H9 (cell line): ENCODE data around the gene AKIP1. TPM values are rescaled to one million over a fixed set of nuclear protein-coding genes. Genes with fewer than 3 reads are reported as not detected.

ENCODE experiments used
- DNase-seq: peaks from one replicate; pipeline ENCODE4 v3.0.0-alpha.2; 2017
- H2AFZ ChIP-seq: one replicate; pipeline ENCODE4 v1.6.1; 2013; ENCODE audit warnings: mild to moderate bottlenecking, low read length, control low read depth, moderate library complexity
- H2AK5ac ChIP-seq: 2 replicates; pipeline ENCODE4 v1.6.1; 2013; ENCODE audit warnings: low read length, control low read depth, mixed read lengths; ENCODE audit not compliant: insufficient read length
- H2BK120ac ChIP-seq: one replicate; pipeline ENCODE4 v1.6.1; 2013; ENCODE audit warnings: low read depth, mild to moderate bottlenecking, low read length, control low read depth, inconsistent platforms; ENCODE audit not compliant: poor library complexity, severe bottlenecking
- H2BK12ac ChIP-seq: 2 replicates; pipeline ENCODE4 v1.6.1; 2013; ENCODE audit warnings: low read length, control low read depth, mixed read lengths, low read depth; ENCODE audit not compliant: insufficient read length
- H2BK15ac ChIP-seq: 2 replicates; pipeline ENCODE4 v1.6.1; 2013; ENCODE audit warnings: low read depth, low read length, control low read depth
- H2BK20ac ChIP-seq: one replicate; pipeline ENCODE4 v1.6.1; 2013; ENCODE audit warnings: low read depth, mild to moderate bottlenecking, low read length, control low read depth, inconsistent platforms; ENCODE audit not compliant: poor library complexity, severe bottlenecking
- H2BK5ac ChIP-seq: 2 replicates; pipeline ENCODE4 v1.6.1; 2013; ENCODE audit warnings: low read length, control low read depth, mixed read lengths; ENCODE audit not compliant: insufficient read length
- H3K14ac ChIP-seq: 2 replicates; pipeline ENCODE4 v1.6.1; 2013; ENCODE audit warnings: low read length, control low read depth; ENCODE audit not compliant: insufficient read depth
- H3K18ac ChIP-seq: 2 replicates; pipeline ENCODE4 v1.6.1; 2013; ENCODE audit warnings: low read depth, mild to moderate bottlenecking, mixed read lengths, low read length, control low read depth; ENCODE audit not compliant: insufficient read length
- H3K23ac ChIP-seq: 2 replicates; pipeline ENCODE4 v1.6.1; 2013; ENCODE audit warnings: low read length, control low read depth, mixed read lengths, low read depth; ENCODE audit not compliant: insufficient read length
- H3K23me2 ChIP-seq: 2 replicates; pipeline ENCODE4 v1.6.1; 2013; ENCODE audit warnings: low read depth, mild to moderate bottlenecking, mixed read lengths, low read length, control low read depth; ENCODE audit not compliant: insufficient read length, poor library complexity, severe bottlenecking
- H3K27ac ChIP-seq: 2 replicates; pipeline ENCODE4 v1.5.1; 2013; ENCODE audit warnings: low read length, control low read depth, mixed read lengths, low read depth; ENCODE audit not compliant: insufficient read length
- H3K27me3 ChIP-seq: 2 replicates; pipeline ENCODE4 v1.6.1; 2013; ENCODE audit warnings: low read length, control low read depth, inconsistent platforms; ENCODE audit not compliant: insufficient read depth
- H3K4ac ChIP-seq: 2 replicates; pipeline ENCODE4 v1.6.1; 2013; ENCODE audit warnings: low read depth, mild to moderate bottlenecking, control low read depth, inconsistent platforms, low read length, moderate library complexity
- H3K4me1 ChIP-seq: 2 replicates; pipeline ENCODE4 v1.6.1; 2013; ENCODE audit warnings: low read length, control low read depth, inconsistent platforms; ENCODE audit not compliant: insufficient read depth
- H3K4me2 ChIP-seq: 2 replicates; pipeline ENCODE4 v1.6.1; 2013; ENCODE audit warnings: low read length, control low read depth, mixed read lengths; ENCODE audit not compliant: insufficient read length, insufficient read depth
- H3K56ac ChIP-seq: 2 replicates; pipeline ENCODE4 v1.6.1; 2013; ENCODE audit warnings: low read depth, mild to moderate bottlenecking, mixed read lengths, low read length, control low read depth; ENCODE audit not compliant: insufficient read length
- H3K79me1 ChIP-seq: 2 replicates; pipeline ENCODE4 v1.6.1; 2013; ENCODE audit warnings: low read depth, mild to moderate bottlenecking, moderate library complexity, low read length, control low read depth, inconsistent platforms; ENCODE audit not compliant: insufficient read depth, poor library complexity, severe bottlenecking
- H3K79me2 ChIP-seq: 2 replicates; pipeline ENCODE4 v1.6.1; 2013; ENCODE audit warnings: low read length, control low read depth, inconsistent platforms; ENCODE audit not compliant: insufficient read depth
- H3K9ac ChIP-seq: 2 replicates; pipeline ENCODE4 v1.6.1; 2013; ENCODE audit warnings: low read length, control low read depth, mixed read lengths; ENCODE audit not compliant: insufficient read length; ENCODE audit errors: extremely low read depth
- H3K9me3 ChIP-seq: one replicate; pipeline ENCODE4 v1.6.1; 2013; ENCODE audit warnings: low read depth, low read length, inconsistent platforms; ENCODE audit not compliant: control insufficient read depth
- H3T11ph ChIP-seq: one replicate; pipeline ENCODE4 v1.6.1; 2013; ENCODE audit warnings: mild to moderate bottlenecking, low read length, control low read depth, inconsistent platforms
- H4K20me1 ChIP-seq: one replicate; pipeline ENCODE4 v1.6.1; 2013; ENCODE audit not compliant: control insufficient read depth, insufficient read length, insufficient read depth
- H4K5ac ChIP-seq: 2 replicates; pipeline ENCODE4 v1.6.1; 2013; ENCODE audit warnings: low read depth, mild to moderate bottlenecking, mixed read lengths, low read length, control low read depth; ENCODE audit not compliant: insufficient read length
- H4K8ac ChIP-seq: replicated peaks from 2 replicates; pipeline ENCODE4 v1.6.1; 2013; ENCODE audit warnings: low read length, control low read depth, mixed read lengths, low read depth; ENCODE audit not compliant: insufficient read length
- H4K91ac ChIP-seq: 2 replicates; pipeline ENCODE4 v1.6.1; 2013; ENCODE audit warnings: low read depth, mild to moderate bottlenecking, moderate library complexity, mixed read lengths, low read length, control low read depth; ENCODE audit not compliant: insufficient read length
- H3K27ac Mint-ChIP-seq, 3 experiments: 2 replicates in 2 of 3; 3 replicates in 1 of 3; pipeline ENCODE4 v1.8.0; 2020 to 2021; ENCODE audit warnings: mixed read lengths in 3 of 3, mild to moderate bottlenecking in 1 of 3, moderate library complexity in 1 of 3
- H3K27me3 Mint-ChIP-seq: 2 replicates; pipeline ENCODE4 v1.8.0; 2021; ENCODE audit warnings: low read depth, mild to moderate bottlenecking, moderate library complexity, mixed read lengths
- H3K36me3 Mint-ChIP-seq, 3 experiments: 2 replicates in 2 of 3; 3 replicates in 1 of 3; pipeline ENCODE4 v1.8.0; 2020 to 2021; ENCODE audit warnings: low read depth in 3 of 3, mixed read lengths in 3 of 3; ENCODE audit not compliant: insufficient read depth in 1 of 3
- H3K4me1 Mint-ChIP-seq, 2 experiments: 2 replicates each; pipeline ENCODE4 v1.8.0; 2020; ENCODE audit warnings: mixed read lengths in 2 of 2
- H3K4me3 Mint-ChIP-seq, 2 experiments: 2 replicates in 1 of 2; 3 replicates in 1 of 2; pipeline ENCODE4 v1.8.0; 2020 to 2021; ENCODE audit warnings: mild to moderate bottlenecking in 2 of 2, mixed read lengths in 2 of 2, moderate library complexity in 1 of 2
- H3K9me3 Mint-ChIP-seq, 2 experiments: 2 replicates in 1 of 2; 3 replicates in 1 of 2; pipeline ENCODE4 v1.8.0; 2020; ENCODE audit warnings: mild to moderate bottlenecking in 2 of 2, mixed read lengths in 2 of 2, moderate library complexity in 1 of 2
- WGBS: extraction: QIAGEN DNeasy Blood & Tissue Kit; methylation state at CpG from one replicate; pipeline ENCODE4 v1.1.7; 2013; ENCODE audit warnings: missing lambda C conversion rate, low lambda C conversion rate, mixed read lengths; ENCODE audit not compliant: insufficient read length; ENCODE audit errors: extremely low coverage; 5-methylcytosine and 5-hydroxymethylcytosine counted together
- total RNA-seq: library from RNA; stranded (reverse); gene quantifications from 2 replicates; pipeline ENCODE4 v1.2.1, GENCODE V29; 2021
- TF ChIP-seq, protein P1 (sequence below): fragments of 200-600 bp; sonication (generic); conservative IDR thresholded peaks from 3 replicates; pipeline ENCODE4 v1.8.0; 2021; ENCODE audit warnings: antibody characterized with exemption, mild to moderate bottlenecking

The AKIP1 gene
- total RNA-seq, 1 experiment from 2014 or later, result 21.0 TPM

- Histone ChIP-seq H2BK120ac (no peak overlapping the region), H4K5ac (no peak overlapping the region), H2AK5ac (no peak overlapping the region), H3K56ac (no peak overlapping the region), H3T11ph (no peak overlapping the region), H3K4me1 (no peaks in the 10 kb centered on the region), H3K23ac (no peak overlapping the region), H3K79me1 (no peaks in the 10 kb centered on the region), H4K91ac (no peak overlapping the region), H2BK15ac (no peak overlapping the region), H3K14ac (no peak overlapping the region), H3K27me3 (no peaks in the 10 kb centered on the region), H3K23me2 (no peaks in the 10 kb centered on the region), H2BK5ac (no peak overlapping the region), H2BK12ac (no peak overlapping the region), H4K20me1 (no peaks in the 10 kb centered on the region), H3K18ac (no peak overlapping the region), H3K9me3 (no peaks in the 10 kb centered on the region), H3K4ac (no peak overlapping the region), H2AFZ (no peak overlapping the region), H4K8ac (no peak overlapping the region), H3K9ac (no peak overlapping the region), H3K79me2 (no peaks in the 10 kb centered on the region), H2BK20ac (no peak overlapping the region), H3K4me2 (no peak overlapping the region), H3K27ac (no peak overlapping the region)
- Mint-ChIP-seq H3K36me3 (no peaks in the 10 kb centered on the region), H3K9me3 (no peaks in the 10 kb centered on the region; a peak in 1 of 5 replicates), H3K27me3 (no peaks in the 10 kb centered on the region; the same call in 1 of the 2 replicates), H3K27ac (no peak overlapping the region; a peak in 1 of 7 replicates), H3K4me1 (no peaks in the 10 kb centered on the region), H3K4me3 (no peak overlapping the region)
- DNase-seq, result no peak
- WGBS, result no CpG with 5 or more reads among the region's 8 CpGs
- TF ChIP-seq, protein P1, sequence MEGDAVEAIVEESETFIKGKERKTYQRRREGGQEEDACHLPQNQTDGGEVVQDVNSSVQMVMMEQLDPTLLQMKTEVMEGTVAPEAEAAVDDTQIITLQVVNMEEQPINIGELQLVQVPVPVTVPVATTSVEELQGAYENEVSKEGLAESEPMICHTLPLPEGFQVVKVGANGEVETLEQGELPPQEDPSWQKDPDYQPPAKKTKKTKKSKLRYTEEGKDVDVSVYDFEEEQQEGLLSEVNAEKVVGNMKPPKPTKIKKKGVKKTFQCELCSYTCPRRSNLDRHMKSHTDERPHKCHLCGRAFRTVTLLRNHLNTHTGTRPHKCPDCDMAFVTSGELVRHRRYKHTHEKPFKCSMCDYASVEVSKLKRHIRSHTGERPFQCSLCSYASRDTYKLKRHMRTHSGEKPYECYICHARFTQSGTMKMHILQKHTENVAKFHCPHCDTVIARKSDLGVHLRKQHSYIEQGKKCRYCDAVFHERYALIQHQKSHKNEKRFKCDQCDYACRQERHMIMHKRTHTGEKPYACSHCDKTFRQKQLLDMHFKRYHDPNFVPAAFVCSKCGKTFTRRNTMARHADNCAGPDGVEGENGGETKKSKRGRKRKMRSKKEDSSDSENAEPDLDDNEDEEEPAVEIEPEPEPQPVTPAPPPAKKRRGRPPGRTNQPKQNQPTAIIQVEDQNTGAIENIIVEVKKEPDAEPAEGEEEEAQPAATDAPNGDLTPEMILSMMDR, result no peak
Observed at GRCh38 chr11:8941341-8942103, 30.5 kb downstream of the AKIP1 start.
